HepG2 (cell line): ENCODE data around the gene SAPCD1. TPM values are rescaled to one million over a fixed set of nuclear protein-coding genes. Genes with fewer than 3 reads are reported as not detected.
A peak's percentile ranks its signal among the peaks of the same experiment; 100 is the strongest.

Source experiments
- CCAR2 ChIP-seq: fragments of 200-400 bp; formaldehyde crosslinking; optimal IDR thresholded peaks from 2 replicates; pipeline ENCODE3; 2018; ENCODE audit warnings: low read depth, mild to moderate bottlenecking, low read length, moderate library complexity
- CENPT ChIP-seq: sonication (generic); formaldehyde crosslinking; IDR thresholded peaks from 2 replicates; pipeline ENCODE4 v1.8.0; 2022; ENCODE audit warnings: low read depth, mild to moderate bottlenecking, moderate library complexity, missing genetic modification reagents
- ESRRA ChIP-seq: sonication (generic); formaldehyde crosslinking; IDR thresholded peaks from 2 replicates; pipeline ENCODE4 v1.5.1; 2020; ENCODE audit warnings: mild to moderate bottlenecking, low read depth, missing genetic modification reagents
- GPN1 ChIP-seq: sonication (generic); formaldehyde crosslinking; IDR thresholded peaks from 2 replicates; pipeline ENCODE4 v1.5.1; 2020; ENCODE audit warnings: missing genetic modification reagents, borderline replicate concordance
- KLF11 ChIP-seq: IDR thresholded peaks from 2 replicates; pipeline ENCODE4 v1.6.1; 2016; ENCODE audit warnings: missing compliant biosample characterization
- MAZ ChIP-seq, 2 experiments: sonication (generic) in 1 of 2; formaldehyde crosslinking in 1 of 2; IDR thresholded peaks; 2 replicates each; pipeline versions ENCODE4 v1.5.0 to v1.6.1; 2012 to 2020; ENCODE audit warnings: low read depth in 2 of 2, mild to moderate bottlenecking in 2 of 2, borderline replicate concordance in 1 of 2, improper control_type of control experiment in 1 of 2, low read length in 1 of 2, missing genetic modification reagents in 1 of 2, moderate library complexity in 1 of 2
- MIXL1 ChIP-seq: IDR thresholded peaks from 2 replicates; pipeline ENCODE4 v1.6.1; 2016
- NFYC ChIP-seq: IDR thresholded peaks from 2 replicates; pipeline ENCODE4 v1.6.1; 2016; ENCODE audit warnings: missing genetic modification reagents, missing compliant biosample characterization
- ONECUT2 ChIP-seq: sonication (generic); formaldehyde crosslinking; IDR thresholded peaks from 2 replicates; pipeline ENCODE4 v1.4.0; 2020; ENCODE audit warnings: missing genetic modification reagents
- PCBP1 ChIP-seq: fragments of 200-400 bp; formaldehyde crosslinking; IDR thresholded peaks from 2 replicates; pipeline ENCODE4 v1.6.1; 2017; ENCODE audit warnings: mild to moderate bottlenecking, low read depth, low read length, borderline replicate concordance
- POLR2A ChIP-seq, 2 experiments: IDR thresholded peaks; 2 replicates each; pipeline ENCODE4 v1.6.1; 2011; ENCODE audit warnings: low read depth in 2 of 2, low read length in 2 of 2, mild to moderate bottlenecking in 1 of 2, moderate library complexity in 1 of 2; ENCODE audit not compliant: insufficient read depth in 1 of 2
- REL ChIP-seq: sonication (generic); formaldehyde crosslinking; conservative IDR thresholded peaks from 2 replicates; pipeline ENCODE4 v1.8.0; 2022; ENCODE audit warnings: mild to moderate bottlenecking, missing genetic modification reagents, moderate library complexity
- REST ChIP-seq, 2 experiments: IDR thresholded peaks; 2 replicates each; pipeline ENCODE4 v1.6.1; 2011 to 2012; ENCODE audit warnings: low read length in 2 of 2, borderline replicate concordance in 1 of 2, low read depth in 1 of 2, mild to moderate bottlenecking in 1 of 2, moderate library complexity in 1 of 2
- SALL1 ChIP-seq: sonication (generic); formaldehyde crosslinking; IDR thresholded peaks from 2 replicates; pipeline ENCODE4 v1.8.0; 2022; ENCODE audit warnings: mild to moderate bottlenecking, missing genetic modification reagents
- SIN3A ChIP-seq: IDR thresholded peaks from 2 replicates; pipeline ENCODE4 v1.6.1; 2011; ENCODE audit warnings: low read depth, mild to moderate bottlenecking, control low read depth, low read length, borderline replicate concordance
- SKI ChIP-seq: fragments of 450-650 bp; IDR thresholded peaks from one replicate; pipeline ENCODE4 v1.6.1; 2018; ENCODE audit warnings: mild to moderate bottlenecking; ENCODE audit not compliant: partially characterized antibody
- TEAD2 ChIP-seq: sonication (generic); formaldehyde crosslinking; IDR thresholded peaks from 2 replicates; pipeline ENCODE4 v1.9.0; 2021; ENCODE audit warnings: missing genetic modification reagents
- UBTF ChIP-seq: sonication (generic); formaldehyde crosslinking; IDR thresholded peaks from 2 replicates; pipeline ENCODE4 v1.4.0; 2020; ENCODE audit warnings: mild to moderate bottlenecking, missing genetic modification reagents
- ZNF512B ChIP-seq: sonication (generic); formaldehyde crosslinking; IDR thresholded peaks from 2 replicates; pipeline ENCODE4 v1.5.1; 2020; ENCODE audit warnings: missing genetic modification reagents, mild to moderate bottlenecking, borderline replicate concordance
- ZNF660 ChIP-seq: sonication (generic); formaldehyde crosslinking; IDR thresholded peaks from 2 replicates; pipeline ENCODE4 v1.5.1; 2020; ENCODE audit warnings: mild to moderate bottlenecking, low read depth, missing genetic modification reagents, borderline replicate concordance
- polyA plus RNA-seq, 8 experiments: library from polyadenylated mRNA; depleted of rRNA in 3 of 8; stranded (reverse) in 7 of 8; unstranded in 1 of 8; fragments of >200 nt; fragmentation: Illumina TruSeq in 4 of 8; extraction: Trizol in 4 of 8; gene quantifications; 2 replicates each; pipeline versions ENCODE4 v1.2.1 to v1.2.3, GENCODE V29; 2011 to 2016; ENCODE audit warnings: low read depth in 4 of 8, missing spikeins in 1 of 8, mixed read lengths in 1 of 8; ENCODE audit not compliant: insufficient read depth in 1 of 8
- total RNA-seq, 5 experiments: library from RNA; depleted of rRNA; stranded (reverse); fragments of >200 nt; fragmentation: Illumina TruSeq; extraction: Trizol; gene quantifications; 2 replicates each; pipeline ENCODE4 v1.2.3, GENCODE V29; 2016; ENCODE audit warnings: low read depth in 1 of 5

Gene SAPCD1
- total and polyA plus RNA-seq, 2 of the 13 experiments (the other 11 are each of a cell fraction or from before 2014, with no cell fraction given), result 2.5 to 3.9 TPM

GRCh38 chr6:31806470-31807272, 44.2 kb downstream of the SAPCD1 start, which contains the start of gene LSM2 (continued):
- peak; percentile 74; the same call in 1 of the 2 replicates for TF ChIP-seq UBTF (CRISPR knock-in tag)
- TF ChIP-seq TEAD2, result no peak
- TF ChIP-seq REST (IDR thresholded peaks at IDR 0.05; ENCODE audit: borderline replicate concordance in 1 of 2, low read depth in 1 of 2, low read length in 2 of 2), result peak in 1 of 2 experiments; percentile 73; a peak in 2 of 4 replicates
- TF ChIP-seq ESRRA (CRISPR knock-in tag), result peak; percentile 84
- TF ChIP-seq GPN1 (CRISPR knock-in tag), result no peak; the same call in 1 of the 2 replicates
- TF ChIP-seq NFYC (CRISPR knock-in tag), result peak; percentile 37; the same call in 1 of the 2 replicates
- peak; percentile 97 for TF ChIP-seq SALL1 (CRISPR knock-in tag)
- no peak for TF ChIP-seq ONECUT2 (CRISPR knock-in tag)
- peak; percentile 84; the same call in 1 of the 2 replicates for TF ChIP-seq MAZ (IDR thresholded peaks at IDR 0.05; ENCODE audit: borderline replicate concordance, low read depth, low read length)
- TF ChIP-seq MAZ (CRISPR knock-in tag; IDR thresholded peaks at IDR 0.05; ENCODE audit: low read depth), result peak; percentile 95
- no peak for TF ChIP-seq KLF11 (CRISPR knock-in tag)
- TF ChIP-seq ZNF660 (CRISPR knock-in tag), result no peak
- TF ChIP-seq PCBP1, result no peak
- peak; percentile 75 to 89 for TF ChIP-seq POLR2A (IDR thresholded peaks at IDR 0.05; ENCODE audit: insufficient read depth in 1 of 2, low read depth in 2 of 2, low read length in 2 of 2)
- TF ChIP-seq CENPT (CRISPR knock-in tag), result no peak; the same call in 1 of the 2 replicates
- peak; percentile 84 for TF ChIP-seq SKI
- TF ChIP-seq SIN3A, result peak; percentile 82; the same call in 1 of the 2 replicates
- no peak for TF ChIP-seq CCAR2
- peak; percentile 41; the same call in 1 of the 2 replicates for TF ChIP-seq MIXL1 (CRISPR knock-in tag)
- TF ChIP-seq ZNF512B (CRISPR knock-in tag), result peak; percentile 81; the same call in 1 of the 2 replicates
- TF ChIP-seq REL, result no peak
